ENCODE measurements around the gene BIRC2. TPM values are rescaled to one million over a fixed set of nuclear protein-coding genes. Genes with fewer than 3 reads are reported as not detected.

BIRC2 gene
- total and polyA plus RNA-seq, 2 of the 4 experiments (the other 2 are of a cell fraction) = 48.0 to 204 TPM

- Histone ChIP-seq H3K36me3 (ENCODE audit: control insufficient read depth, insufficient read depth, low read length) (peaks cover 3% of the 10 kb centered on the region; the same call in 1 of the 2 replicates), H3K27ac (ENCODE audit: insufficient read depth, low read length) (no peak overlapping the region), H2BK5ac (ENCODE audit: low read depth, low read length, poor library complexity, severe bottlenecking) (no peak overlapping the region), H3K9ac (ENCODE audit: low read depth, low read length) (no peak overlapping the region), H4K91ac (ENCODE audit: insufficient read depth, low read depth, low read length) (no peak overlapping the region), H2BK20ac (ENCODE audit: low read depth, low read length) (no peak overlapping the region), H3K4me3 (ENCODE audit: insufficient read depth, low read depth, low read length) (no peak overlapping the region), H3K4me2 (ENCODE audit: low read depth, low read length) (no peak overlapping the region), H3K9me3 (ENCODE audit: control insufficient read depth, insufficient read depth, low read length) (no peaks in the 10 kb centered on the region; the same call in 1 of the 2 replicates), H4K8ac (ENCODE audit: low read depth in 2 of 2, low read length in 2 of 2) (no peak overlapping the region), H3K23ac (ENCODE audit: low read depth, low read length) (no peak overlapping the region), H2BK15ac (ENCODE audit: low read depth, low read length) (no peak overlapping the region), H3K79me1 (ENCODE audit: low read depth in 1 of 2, low read length in 2 of 2) (peaks cover 28 to 69% of the 10 kb centered on the region in 2 experiments), H4K20me1 (ENCODE audit: insufficient read depth, low read length) (peaks cover 20% of the 10 kb centered on the region), H2AK9ac (replicated peaks; ENCODE audit: low read depth, low read length, poor library complexity) (no peak overlapping the region), H4K5ac (ENCODE audit: low read depth, low read length) (no peak overlapping the region), H3K18ac (ENCODE audit: low read depth, low read length) (no peak overlapping the region), H2AFZ (replicated peaks; ENCODE audit: low read length, poor library complexity) (no peak overlapping the region), H3K4me1 (ENCODE audit: control insufficient read depth, insufficient read depth, low read length) (no peaks in the 10 kb centered on the region), H3K14ac (replicated peaks; ENCODE audit: low read depth, low read length) (no peak overlapping the region), H3K56ac (ENCODE audit: extremely low read depth, insufficient read depth, low read length) (no peak overlapping the region), H3K9me1 (ENCODE audit: insufficient read depth, low read length) (peaks cover 9% of the 10 kb centered on the region), H2AK5ac (ENCODE audit: low read depth, low read length) (no peak overlapping the region), H3K4ac (ENCODE audit: low read depth, low read length) (no peak overlapping the region), H2BK120ac (ENCODE audit: low read depth, low read length) (no peak overlapping the region), H3K27me3 (ENCODE audit: control insufficient read depth, insufficient read depth, low read length) (no peaks in the 10 kb centered on the region)
- DNase-seq (no peak), ATAC-seq (ENCODE audit: low read depth) (no peak)
- dilution Hi-C loops (cut with HindIII; ENCODE audit: low sequenced_read_pairs, unreplicated experiment) (no loop called here), intact Hi-C loops (cut with micrococcal nuclease) (no loop called here), in situ Hi-C loops (cut with MboI; ENCODE audit: low sequenced_read_pairs) (no loop called here)
- no CpG with 5 or more reads among the region's 3 CpGs for WGBS, 2 experiments (ENCODE audit: extremely low coverage in 2 of 2, insufficient read length in 1 of 2)
- BruUV-seq (replicated peaks) = no TSS peak
- CTCF ChIA-PET = interaction anchor here (0.6 kb wide), 1 partner anchor 13 kb away, joined by 3 read pairs; no protein-coding TSS in a partner anchor
- POLR2A ChIA-PET (ENCODE audit: unreplicated experiment) = no interaction called here
- no peak for TF ChIP-seq USF2 (IDR thresholded peaks at IDR 0.05; ENCODE audit: low read depth, low read length)
- no peak for TF ChIP-seq POLR2A (IDR thresholded peaks at IDR 0.05; ENCODE audit: low read depth, low read length)
- no peak for TF ChIP-seq MXI1 (IDR thresholded peaks at IDR 0.05; ENCODE audit: borderline replicate concordance, low read depth, low read length)
- no peak for TF ChIP-seq CTCF (conservative IDR thresholded peaks at IDR 0.05; ENCODE audit: low read depth, low read length)
- no peak for TF ChIP-seq RFX5 (IDR thresholded peaks at IDR 0.05; ENCODE audit: low read depth, low read length)
- TF ChIP-seq SMC3 (IDR thresholded peaks at IDR 0.05; ENCODE audit: low read depth, low read length) = no peak
- no peak for TF ChIP-seq CHD1 (IDR thresholded peaks at IDR 0.05; ENCODE audit: low read depth, low read length)
- no peak for TF ChIP-seq NFE2L2 (IDR thresholded peaks at IDR 0.05; ENCODE audit: low read depth, low read length)
- no peak for TF ChIP-seq RCOR1 (IDR thresholded peaks at IDR 0.05; ENCODE audit: insufficient replicate concordance, low read length)
- no peak for TF ChIP-seq FOS (IDR thresholded peaks at IDR 0.05; ENCODE audit: low read depth, low read length)
- TF ChIP-seq BHLHE40 (IDR thresholded peaks at IDR 0.05; ENCODE audit: low read depth, low read length) = no peak
- TF ChIP-seq CEBPB (IDR thresholded peaks at IDR 0.05; ENCODE audit: low read depth, low read length) = no peak
- no peak for TF ChIP-seq MAZ (IDR thresholded peaks at IDR 0.05; ENCODE audit: borderline replicate concordance, low read depth, low read length)
- TF ChIP-seq ELK1 (IDR thresholded peaks at IDR 0.05; ENCODE audit: borderline replicate concordance, low read depth, low read length) = no peak
- TF ChIP-seq RAD21 (IDR thresholded peaks at IDR 0.05; ENCODE audit: low read length) = no peak
- no peak for TF ChIP-seq MAFK (IDR thresholded peaks at IDR 0.05; ENCODE audit: low read depth, low read length)
These were observed 74.2 kb downstream of the BIRC2 start for GRCh38 chr11:102421261-102421660.
